ENCODE data around the gene C11orf98.
A peak's percentile ranks its signal among the peaks of the same experiment; 100 is the strongest.
"Not testable (repeated sequence)": the region's sequence is repeated elsewhere in the genome, so short reads cannot be mapped to it uniquely, and the experiment has no call there.

The C11orf98 gene

GRCh38 chr11:62678433-62678769 is 13.4 kb upstream of the C11orf98 start:
- no peak for DNase-seq (ENCODE audit: low read depth, low spot score)
- ChIA-PET CTCF (interaction anchor here (7.4 kb wide), 1 partner anchor 14 kb away, joined by 128 read pairs; the partner anchor contains the start of gene LRRN4CL), POLR2A (interaction anchor here (3.8 kb wide), 1 partner anchor 14 kb away, joined by 42 read pairs; the partner anchor contains the start of genes C11orf98 and CSKMT)
- H3K4me3 ChIP-seq (ENCODE audit: low read depth, low read length), result peak overlapping the region; percentile 95
- TF ChIP-seq, protein P1, sequence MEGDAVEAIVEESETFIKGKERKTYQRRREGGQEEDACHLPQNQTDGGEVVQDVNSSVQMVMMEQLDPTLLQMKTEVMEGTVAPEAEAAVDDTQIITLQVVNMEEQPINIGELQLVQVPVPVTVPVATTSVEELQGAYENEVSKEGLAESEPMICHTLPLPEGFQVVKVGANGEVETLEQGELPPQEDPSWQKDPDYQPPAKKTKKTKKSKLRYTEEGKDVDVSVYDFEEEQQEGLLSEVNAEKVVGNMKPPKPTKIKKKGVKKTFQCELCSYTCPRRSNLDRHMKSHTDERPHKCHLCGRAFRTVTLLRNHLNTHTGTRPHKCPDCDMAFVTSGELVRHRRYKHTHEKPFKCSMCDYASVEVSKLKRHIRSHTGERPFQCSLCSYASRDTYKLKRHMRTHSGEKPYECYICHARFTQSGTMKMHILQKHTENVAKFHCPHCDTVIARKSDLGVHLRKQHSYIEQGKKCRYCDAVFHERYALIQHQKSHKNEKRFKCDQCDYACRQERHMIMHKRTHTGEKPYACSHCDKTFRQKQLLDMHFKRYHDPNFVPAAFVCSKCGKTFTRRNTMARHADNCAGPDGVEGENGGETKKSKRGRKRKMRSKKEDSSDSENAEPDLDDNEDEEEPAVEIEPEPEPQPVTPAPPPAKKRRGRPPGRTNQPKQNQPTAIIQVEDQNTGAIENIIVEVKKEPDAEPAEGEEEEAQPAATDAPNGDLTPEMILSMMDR (IDR thresholded peaks at IDR 0.05; ENCODE audit: insufficient read depth, low read length, missing control alignments), result no peak

- TF ChIP-seq, protein P1 (IDR thresholded peaks at IDR 0.05; ENCODE audit: insufficient read depth, low read length, missing control alignments), result no peak
- DNase-seq (ENCODE audit: low read depth, low spot score), result no peak
- POLR2A ChIA-PET, result interaction anchor here (0.9 to 4.7 kb wide), 2 partner anchors 11 to 12 kb away, joined by 3 to 44 read pairs; partner anchors contain the start of genes C11orf98 and CSKMT
- peak overlapping the region; percentile 95 for H3K4me3 ChIP-seq (ENCODE audit: low read depth, low read length)
- CTCF ChIA-PET, result interaction anchor here (1.5 to 1.8 kb wide), 2 partner anchors 10 kb away, joined by 4 to 8 read pairs; no protein-coding TSS in a partner anchor
These were observed 12.7 kb upstream of the C11orf98 start for GRCh38 chr11:62677714-62678113.

DNA sequence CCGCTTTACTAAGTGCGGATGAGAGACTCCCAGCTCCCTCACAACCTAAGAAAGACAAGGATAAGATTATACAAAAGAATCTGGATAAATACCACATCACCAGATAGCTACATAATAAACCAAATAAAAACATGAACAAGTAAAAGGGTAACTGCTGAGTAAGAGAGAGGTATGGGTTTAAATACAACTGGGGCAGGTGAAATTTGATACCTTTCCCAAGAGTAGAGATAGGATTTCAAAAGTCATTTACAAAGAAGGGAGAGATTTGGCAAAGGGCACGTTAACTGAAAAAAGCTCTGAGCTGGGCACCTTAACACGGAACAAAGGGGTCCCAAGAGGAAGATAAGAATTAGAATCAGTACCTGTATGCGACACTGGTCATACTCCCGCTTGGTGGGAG is 12.1 kb upstream of the C11orf98 start:
- no peak overlapping the region for H3K4me3 ChIP-seq (ENCODE audit: low read depth, low read length)
- ChIA-PET CTCF (interaction anchor here (1.5 to 4.6 kb wide), 3 partner anchors 9 to 16 kb away, joined by 4 to 31 read pairs (median 8); no protein-coding TSS in a partner anchor), POLR2A (interaction anchor here (0.9 to 4.7 kb wide), 3 partner anchors 10 to 103 kb away, joined by 3 to 44 read pairs (median 3); partner anchors contain the start of genes C11orf98, CSKMT and EEF1G)
- TF ChIP-seq, protein P1 (IDR thresholded peaks at IDR 0.05; ENCODE audit: insufficient read depth, low read length, missing control alignments), result no peak
- DNase-seq (ENCODE audit: low read depth, low spot score), result no peak

DNA sequence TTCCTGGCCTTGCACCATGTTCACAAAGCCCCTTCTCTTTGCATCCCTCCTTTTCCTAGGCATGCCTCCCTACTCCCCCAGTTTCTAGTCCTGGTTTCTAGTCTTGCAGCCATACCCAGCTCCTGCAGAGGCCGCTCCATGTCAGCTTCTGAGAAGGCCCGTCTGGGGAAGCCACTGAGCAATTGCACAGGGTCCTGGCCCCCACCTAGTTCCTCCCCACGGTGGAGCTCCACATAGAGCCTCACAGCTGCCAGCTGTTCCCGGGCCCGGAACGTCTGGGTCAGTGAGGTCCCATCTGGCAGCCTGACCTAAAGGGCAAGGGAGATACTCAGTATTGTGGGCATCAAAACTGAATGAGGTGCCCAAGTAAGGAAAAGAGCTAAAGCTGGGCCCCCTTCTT is 11.7 kb upstream of the C11orf98 start:
- ChIA-PET CTCF (interaction anchor here (1.5 to 4.6 kb wide), 3 partner anchors 9 to 17 kb away, joined by 4 to 31 read pairs (median 8); no protein-coding TSS in a partner anchor), POLR2A (interaction anchor here (0.9 to 4.7 kb wide), 3 partner anchors 10 to 103 kb away, joined by 3 to 44 read pairs (median 3); partner anchors contain the start of genes C11orf98, CSKMT and EEF1G)
- H3K4me3 ChIP-seq (ENCODE audit: low read depth, low read length), result no peak overlapping the region
- TF ChIP-seq, protein P1 (IDR thresholded peaks at IDR 0.05; ENCODE audit: insufficient read depth, low read length, missing control alignments), result no peak
- DNase-seq (ENCODE audit: low read depth, low spot score), result no peak

DNA sequence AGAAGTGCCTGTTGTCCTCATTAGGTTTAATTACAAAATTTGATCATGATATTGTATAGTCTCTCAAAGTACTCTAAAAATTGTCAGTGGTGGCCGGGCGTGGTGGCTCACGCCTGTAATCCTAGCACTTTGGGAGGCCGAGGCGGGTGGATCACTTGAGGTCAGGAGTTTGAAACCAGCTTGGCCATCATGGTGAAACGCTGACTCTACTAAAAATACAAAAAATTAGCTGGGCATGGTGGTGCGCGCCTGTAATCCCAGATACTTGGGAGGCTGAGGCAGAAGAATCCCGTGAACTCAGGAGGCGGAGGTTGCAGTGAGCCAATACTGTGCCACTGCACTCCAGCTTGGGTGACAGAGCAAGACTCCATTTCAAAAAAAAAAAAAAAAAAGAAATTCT is 10.4 kb upstream of the C11orf98 start:
- POLR2A ChIA-PET, result interaction anchor here (0.6 to 4.7 kb wide), 2 partner anchors 10 to 94 kb away, joined by 3 to 44 read pairs; partner anchors contain the start of genes C11orf98 and CSKMT
- not testable (repeated sequence) for DNase-seq (ENCODE audit: low read depth, low spot score); H3K4me3 ChIP-seq (ENCODE audit: low read depth, low read length)
- CTCF ChIA-PET, result interaction anchor here (0.7 to 4.6 kb wide), 3 partner anchors 14 to 114 kb away, joined by 3 to 31 read pairs (median 3); partner anchors contain the start of gene LRRN4CL

DNA sequence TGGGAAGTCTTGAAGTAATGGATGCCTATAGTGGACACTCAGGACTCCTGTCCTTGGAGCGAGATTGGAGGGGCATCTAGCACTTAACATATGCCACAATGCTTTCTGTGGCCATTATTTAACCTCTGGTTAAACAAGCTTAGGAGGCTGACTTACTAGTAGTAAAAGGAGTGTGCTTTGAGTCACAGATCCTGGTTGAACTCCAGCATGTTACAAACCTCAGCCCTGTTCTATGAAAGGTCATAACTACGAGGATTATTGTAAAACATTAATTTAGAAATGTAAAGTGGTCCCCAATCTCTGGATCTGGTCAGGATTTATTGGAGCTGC is 8.2 kb upstream of the C11orf98 start:
- CTCF ChIA-PET, result interaction anchor here (4.6 kb wide), 1 partner anchor 20 kb away, joined by 31 read pairs; no protein-coding TSS in a partner anchor
- TF ChIP-seq, protein P1 (IDR thresholded peaks at IDR 0.05; ENCODE audit: insufficient read depth, low read length, missing control alignments), result no peak

More for the DNA sequence above, 8.2 kb upstream of the C11orf98 start:
- H3K4me3 ChIP-seq (ENCODE audit: low read depth, low read length), result no peak overlapping the region
- no peak for DNase-seq (ENCODE audit: low read depth, low spot score)
- POLR2A ChIA-PET, result interaction anchor here (0.8 to 4.7 kb wide), 2 partner anchors 8 to 54 kb away, joined by 4 to 44 read pairs; partner anchors contain the start of genes C11orf98, CSKMT and HNRNPUL2
